CD4-positive, alpha-beta memory T cell (primary cell): ENCODE results near the gene CKB. TPM values are rescaled to one million over a fixed set of nuclear protein-coding genes. Genes with fewer than 3 reads are reported as not detected.

Source experiments
- CTCF ChIA-PET: fragments of 350-600 bp; sonication (Branson Sonifier 250); formaldehyde crosslinking; loops from one replicate; lab custom pipeline; 2021; ENCODE audit warnings: inconsistent platforms; ENCODE audit not compliant: partially characterized antibody; lab: Charles Lee
- POLR2A ChIA-PET: fragments of 350-600 bp; sonication (Branson Sonifier 250); formaldehyde crosslinking; loops from one replicate; lab custom pipeline; 2021; ENCODE audit not compliant: partially characterized antibody; lab: Charles Lee
- DNase-seq, 5 donors: peaks; one replicate each; pipeline versions ENCODE4 v3.0.0 to v3.0.0-alpha.2; 2020 to 2022; ENCODE audit warnings: mixed read lengths in 1 of 5
- H3K27ac ChIP-seq: one replicate; pipeline ENCODE4 v1.7.0; 2013; ENCODE audit warnings: low read depth, low read length
- H3K27me3 ChIP-seq: 2 replicates; pipeline ENCODE4 v1.7.0; 2013; ENCODE audit warnings: mild to moderate bottlenecking, low read length, moderate library complexity; ENCODE audit not compliant: insufficient read depth
- H3K36me3 ChIP-seq: 2 replicates; pipeline ENCODE4 v1.7.0; 2013; ENCODE audit warnings: mild to moderate bottlenecking, low read length, moderate library complexity; ENCODE audit not compliant: insufficient read depth
- H3K4me1 ChIP-seq: 2 replicates; pipeline ENCODE4 v1.7.0; 2013; ENCODE audit warnings: mild to moderate bottlenecking, low read length, moderate library complexity; ENCODE audit not compliant: insufficient read depth
- H3K4me3 ChIP-seq, 2 donors: one replicate each; pipeline ENCODE4 v1.7.0; 2013; ENCODE audit warnings: low read length in 2 of 2, mild to moderate bottlenecking in 1 of 2
- H3K9me3 ChIP-seq, 2 donors: one replicate each; pipeline ENCODE4 v1.7.0; 2013; ENCODE audit warnings: low read length in 2 of 2, control low read depth in 1 of 2; ENCODE audit not compliant: control insufficient read depth in 1 of 2
- H3K27ac Mint-ChIP-seq, 7 donors: one replicate each; pipeline ENCODE4 v1.8.0; 2020 to 2021; ENCODE audit warnings: mixed read lengths in 7 of 7, mild to moderate bottlenecking in 6 of 7, inconsistent platforms in 3 of 7, moderate library complexity in 3 of 7
- H3K27me3 Mint-ChIP-seq, 2 donors: one replicate each; pipeline ENCODE4 v1.8.0; 2020 to 2021; ENCODE audit warnings: mixed read lengths in 2 of 2
- H3K36me3 Mint-ChIP-seq, 2 donors: one replicate each; pipeline ENCODE4 v1.8.0; 2020 to 2021; ENCODE audit warnings: mixed read lengths in 2 of 2, inconsistent platforms in 1 of 2, mild to moderate bottlenecking in 1 of 2
- H3K4me1 Mint-ChIP-seq, 4 donors: one replicate each; pipeline ENCODE4 v1.8.0; 2020 to 2021; ENCODE audit warnings: mixed read lengths in 4 of 4, mild to moderate bottlenecking in 1 of 4
- H3K4me3 Mint-ChIP-seq, 8 donors: one replicate each; pipeline ENCODE4 v1.8.0; 2020 to 2021; ENCODE audit warnings: mixed read lengths in 8 of 8, mild to moderate bottlenecking in 7 of 8, moderate library complexity in 6 of 8, inconsistent platforms in 3 of 8
- H3K9me3 Mint-ChIP-seq, 8 donors: one replicate each; pipeline ENCODE4 v1.8.0; 2020 to 2021; ENCODE audit warnings: mixed read lengths in 8 of 8, mild to moderate bottlenecking in 5 of 8, inconsistent platforms in 3 of 8, moderate library complexity in 1 of 8
- intact Hi-C: fragments of 100-400 bp; cut with micrococcal nuclease; formaldehyde crosslinking; loops from one replicate; pipeline ENCODE4 v1.15.1; 2023
- polyA plus RNA-seq, 2 donors: library from polyadenylated mRNA; unstranded; fragments of 300-500 nt; fragmentation: Illumina TruSeq; gene quantifications; one replicate each; pipeline ENCODE4 v1.2.3, GENCODE V29; 2021
- total RNA-seq, 2 experiments: library from RNA; stranded (reverse); gene quantifications; one replicate each; pipeline ENCODE4 v1.2.3, GENCODE V29; 2021

CKB gene
- total and polyA plus RNA-seq, 4 experiments from 2014 or later = 2.0 to 3.0 (median 2.5) TPM

DNA sequence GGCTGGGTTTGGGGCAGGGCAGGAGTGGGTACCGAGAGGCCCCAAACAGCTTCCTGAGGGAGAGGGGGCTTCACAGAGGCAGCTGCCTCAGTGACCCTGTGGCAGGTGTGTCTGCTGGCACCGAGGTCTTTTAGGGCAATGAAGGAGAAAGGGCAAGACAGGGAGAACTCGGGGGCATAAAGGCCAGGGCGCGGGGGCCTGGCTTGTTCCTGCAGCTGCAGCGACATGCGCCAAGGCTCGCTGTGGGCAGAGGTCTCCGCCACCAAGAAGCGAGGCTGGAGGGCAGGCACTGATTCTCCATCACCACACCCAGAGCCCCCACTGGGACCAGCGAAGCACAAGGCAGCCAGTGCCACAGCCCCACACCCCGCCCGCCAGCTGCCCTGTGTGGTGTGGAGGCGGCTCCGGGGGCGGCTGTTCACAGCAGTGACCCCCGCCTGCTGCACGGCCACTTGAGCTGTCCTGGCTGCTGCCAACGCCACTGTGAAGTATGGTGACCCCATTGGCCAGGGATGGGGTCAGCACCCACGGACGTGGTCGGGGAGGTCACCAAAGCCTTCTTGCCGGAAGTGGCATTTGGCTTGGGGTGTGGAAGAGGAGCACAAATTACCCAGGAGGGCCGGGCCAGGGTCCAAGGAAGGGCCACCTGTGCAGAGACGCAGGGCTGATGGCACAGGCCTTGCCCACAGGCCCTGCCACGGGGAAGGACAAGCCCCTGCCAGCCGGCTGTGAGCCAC, 23.5 kb upstream of the CKB start:
- Mint-ChIP-seq H3K27ac (no peak overlapping the region), H3K36me3 (no peaks in the 10 kb centered on the region), H3K4me3 (peak overlapping the region in 1 of 8 donors; percentile 23), H3K4me1 (peaks cover 0 to 3% (median 0%) of the 10 kb centered on the region in 4 donors), H3K27me3 (peaks cover 0 to 2% of the 10 kb centered on the region in 2 donors), H3K9me3 (no peaks in the 10 kb centered on the region)
- Histone ChIP-seq H3K9me3 (no peaks in the 10 kb centered on the region), H3K36me3 (no peaks in the 10 kb centered on the region), H3K27me3 (no peaks in the 10 kb centered on the region), H3K4me1 (no peaks in the 10 kb centered on the region), H3K27ac (no peak overlapping the region), H3K4me3 (no peak overlapping the region)
- DNase-seq = no peak
- intact Hi-C loops = loop anchor here (1.0 kb wide), 2 partner anchors 28 to 46 kb away; no protein-coding TSS in a partner anchor
- CTCF ChIA-PET = interaction anchor here (1.2 to 9.0 kb wide), 5 partner anchors 9 to 48 kb away, joined by 3 to 78 read pairs (median 4); partner anchors contain the start of gene CKB
- POLR2A ChIA-PET = interaction anchor here (1.4 to 2.4 kb wide), 2 partner anchors 17 to 47 kb away, joined by 3 to 6 read pairs; partner anchors contain the start of gene TRMT61A

DNA sequence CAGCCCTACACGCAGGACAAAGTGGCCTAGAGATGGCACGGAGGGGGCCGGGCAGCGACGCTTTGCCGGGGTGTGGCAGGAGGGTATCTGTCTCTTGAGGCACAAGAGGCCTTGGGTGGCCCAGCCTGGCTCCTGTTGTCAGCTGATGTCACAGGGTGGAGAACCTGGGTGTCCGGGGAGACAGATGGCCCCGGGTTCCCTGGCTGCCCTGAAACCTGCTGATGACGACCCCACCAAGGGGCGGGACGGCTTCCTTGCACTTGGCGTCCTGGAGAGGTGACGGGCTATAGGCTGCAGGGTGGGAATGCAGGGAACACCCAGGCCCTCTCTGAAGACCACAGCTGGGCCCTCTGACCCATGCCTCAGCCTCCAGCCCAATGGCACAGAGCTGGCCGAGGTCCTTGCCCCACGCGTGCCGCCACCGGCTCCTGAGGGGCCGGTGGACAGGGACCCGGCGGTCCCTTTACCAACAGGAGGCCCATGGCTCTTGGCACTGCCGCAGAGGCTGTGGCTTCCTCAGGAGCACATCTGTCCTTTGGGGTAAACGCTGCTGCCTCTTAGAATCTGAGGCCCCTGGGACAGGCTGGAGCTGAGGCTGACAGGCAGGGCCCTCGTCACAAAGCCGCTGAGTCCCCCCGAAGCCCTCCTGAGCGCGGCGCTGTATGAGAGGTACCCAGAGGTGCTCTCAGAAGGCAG, 22.7 kb upstream of the CKB start:
- intact Hi-C loops = no loop called here
- Mint-ChIP-seq H3K9me3 (no peaks in the 10 kb centered on the region), H3K27me3 (peaks cover 0 to 2% of the 10 kb centered on the region in 2 donors), H3K36me3 (no peaks in the 10 kb centered on the region), H3K27ac (no peak overlapping the region), H3K4me1 (peaks cover 0 to 3% (median 0%) of the 10 kb centered on the region in 4 donors), H3K4me3 (no peak overlapping the region)
- Histone ChIP-seq H3K27me3 (no peaks in the 10 kb centered on the region), H3K4me3 (no peak overlapping the region), H3K36me3 (no peaks in the 10 kb centered on the region), H3K27ac (no peak overlapping the region), H3K4me1 (no peaks in the 10 kb centered on the region), H3K9me3 (no peaks in the 10 kb centered on the region)
- ChIA-PET CTCF (interaction anchor here (1.2 to 9.0 kb wide), 3 partner anchors 14 to 47 kb away, joined by 3 to 78 read pairs (median 10); partner anchors contain the start of gene CKB), POLR2A (no interaction called here)
- no peak for DNase-seq

DNA sequence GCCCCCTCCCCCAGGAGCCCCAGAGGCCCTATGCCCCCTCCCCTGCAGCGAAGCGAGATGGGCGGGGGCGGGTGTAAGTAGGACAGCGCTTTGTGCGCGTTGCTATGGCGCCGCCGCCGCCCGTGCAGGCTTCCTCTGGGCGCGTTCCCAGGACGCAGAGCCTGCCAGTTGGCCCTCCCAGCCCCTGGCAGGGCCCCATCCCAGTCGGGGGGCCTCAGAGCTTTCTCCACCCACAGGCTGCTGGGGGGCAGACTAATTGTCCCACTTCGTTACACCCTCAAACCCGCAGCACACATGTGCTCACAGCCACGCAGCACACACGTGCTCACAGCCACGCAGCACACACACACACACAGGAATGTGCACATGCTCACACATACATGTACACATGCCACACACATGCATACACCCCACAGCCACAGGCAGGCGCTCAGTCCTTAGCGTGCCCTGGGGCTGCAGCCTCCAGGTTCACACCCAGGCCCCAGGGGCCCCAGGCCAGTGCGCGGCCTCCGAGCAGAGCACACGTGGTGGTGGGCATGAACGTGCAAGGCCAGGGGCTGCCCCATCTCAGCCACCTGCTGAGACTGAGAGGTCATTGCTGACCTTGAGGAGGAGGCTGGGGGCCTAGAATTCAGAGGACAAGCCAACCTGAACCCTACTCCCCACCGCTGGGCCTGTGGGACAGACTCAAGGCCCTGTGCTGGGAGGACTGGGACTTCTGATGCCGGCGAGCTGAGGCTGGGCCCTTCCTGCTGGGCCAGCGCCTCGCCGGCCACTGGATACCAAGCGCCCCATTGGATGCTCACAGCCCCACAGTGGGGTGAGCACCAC, 22.0 kb upstream of the CKB start:
- H3K4me3 ChIP-seq = no peak overlapping the region
- intact Hi-C loops = no loop called here
- ChIA-PET CTCF (interaction anchor here (3.1 to 9.0 kb wide), 2 partner anchors 26 to 46 kb away, joined by 10 to 78 read pairs; partner anchors contain the start of gene CKB), POLR2A (no interaction called here)
- no peaks in the 10 kb centered on the region for H3K4me1 ChIP-seq
- peaks cover 0 to 3% (median 0%) of the 10 kb centered on the region in 4 donors for H3K4me1 Mint-ChIP-seq
- H3K27ac ChIP-seq = no peak overlapping the region
- H3K36me3 ChIP-seq = no peaks in the 10 kb centered on the region
- H3K4me3 Mint-ChIP-seq = peak overlapping the region in 1 of 8 donors; percentile 41
- H3K27me3 Mint-ChIP-seq = peaks cover 0 to 2% of the 10 kb centered on the region in 2 donors
- no peaks in the 10 kb centered on the region for H3K9me3 ChIP-seq
- H3K27ac Mint-ChIP-seq = no peak overlapping the region
- no peaks in the 10 kb centered on the region for H3K9me3 Mint-ChIP-seq
- no peaks in the 10 kb centered on the region for H3K27me3 ChIP-seq
- DNase-seq = no peak
- H3K36me3 Mint-ChIP-seq = no peaks in the 10 kb centered on the region

DNA sequence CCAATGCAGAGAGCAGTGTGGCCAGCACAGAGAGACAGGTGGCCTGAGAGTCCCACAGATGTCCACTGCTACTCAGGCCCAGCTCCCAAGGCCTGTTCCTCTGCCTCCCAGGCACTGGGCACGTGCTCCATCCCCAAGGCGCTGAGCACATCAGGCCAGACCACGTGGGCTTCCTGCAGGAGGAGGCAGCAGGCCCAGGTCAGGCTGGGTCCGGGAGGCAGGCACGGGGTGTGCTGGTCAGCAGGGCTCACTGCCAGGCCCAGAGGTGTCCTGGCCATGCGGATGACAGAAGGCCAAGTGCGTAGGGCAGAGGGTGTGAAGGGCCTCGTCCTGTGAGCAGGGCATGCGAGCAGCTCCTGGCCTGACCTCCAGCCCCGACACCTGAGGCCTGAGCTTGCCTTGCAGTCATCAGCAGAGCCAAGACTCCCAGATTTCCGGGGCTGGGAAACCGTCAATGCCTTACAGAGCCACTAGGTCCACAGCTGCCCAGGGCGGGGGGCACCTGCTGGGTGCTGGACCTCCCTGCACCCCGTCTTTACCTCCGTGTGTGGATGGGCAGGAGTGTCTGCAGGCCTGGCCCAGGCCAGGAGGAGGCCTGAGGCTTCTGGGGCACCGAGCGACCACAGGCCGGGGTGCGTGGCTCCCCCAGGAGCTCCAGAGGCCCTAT, 21.2 kb upstream of the CKB start:
- Histone ChIP-seq H3K27ac (no peak overlapping the region), H3K36me3 (no peaks in the 10 kb centered on the region), H3K4me3 (no peak overlapping the region), H3K9me3 (no peaks in the 10 kb centered on the region), H3K4me1 (no peaks in the 10 kb centered on the region), H3K27me3 (no peaks in the 10 kb centered on the region)
- Mint-ChIP-seq H3K9me3 (no peaks in the 10 kb centered on the region), H3K36me3 (no peaks in the 10 kb centered on the region), H3K27ac (no peak overlapping the region), H3K4me1 (peaks cover 0 to 3% (median under 1%) of the 10 kb centered on the region in 4 donors), H3K27me3 (peaks cover 0 to 2% of the 10 kb centered on the region in 2 donors), H3K4me3 (no peak overlapping the region)
- intact Hi-C loops = no loop called here
- no peak for DNase-seq
- CTCF ChIA-PET = interaction anchor here (9.0 kb wide), 1 partner anchor 25 kb away, joined by 78 read pairs; the partner anchor contains the start of gene CKB
- POLR2A ChIA-PET = no interaction called here

DNA sequence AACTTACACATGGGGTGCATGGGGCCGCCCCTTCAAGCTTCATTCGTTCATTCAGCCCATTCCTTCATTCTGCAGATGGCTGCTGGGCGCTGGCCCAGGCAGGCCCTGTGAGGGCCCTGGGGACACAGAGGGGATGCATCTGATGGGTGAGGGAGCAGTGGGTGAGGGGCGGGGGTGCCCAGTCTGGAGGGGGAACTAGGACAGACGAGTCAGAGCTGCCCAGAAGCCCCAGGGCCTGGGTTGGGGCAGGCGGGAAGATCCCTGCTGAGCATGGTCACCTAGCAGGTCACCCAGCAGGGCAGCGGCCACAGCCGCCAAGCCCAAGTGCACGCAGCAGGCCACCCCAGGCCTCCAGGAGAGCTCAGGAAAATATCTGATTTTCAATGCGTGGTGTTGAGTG, 20.5 kb upstream of the CKB start:
- Histone ChIP-seq H3K9me3 (no peaks in the 10 kb centered on the region), H3K27me3 (no peaks in the 10 kb centered on the region), H3K36me3 (no peaks in the 10 kb centered on the region), H3K27ac (no peak overlapping the region), H3K4me1 (no peaks in the 10 kb centered on the region), H3K4me3 (no peak overlapping the region)
- ChIA-PET CTCF (interaction anchor here (9.0 kb wide), 1 partner anchor 24 kb away, joined by 78 read pairs; the partner anchor contains the start of gene CKB), POLR2A (no interaction called here)
- H3K9me3 Mint-ChIP-seq = no peaks in the 10 kb centered on the region
- no peak for DNase-seq
- intact Hi-C loops = no loop called here
- H3K27me3 Mint-ChIP-seq = peaks cover 0 to 2% of the 10 kb centered on the region in 2 donors
- H3K36me3 Mint-ChIP-seq = no peaks in the 10 kb centered on the region
- no peak overlapping the region for H3K27ac Mint-ChIP-seq
- H3K4me1 Mint-ChIP-seq = peaks cover 0 to 3% (median under 1%) of the 10 kb centered on the region in 4 donors
- H3K4me3 Mint-ChIP-seq = no peak overlapping the region

DNA sequence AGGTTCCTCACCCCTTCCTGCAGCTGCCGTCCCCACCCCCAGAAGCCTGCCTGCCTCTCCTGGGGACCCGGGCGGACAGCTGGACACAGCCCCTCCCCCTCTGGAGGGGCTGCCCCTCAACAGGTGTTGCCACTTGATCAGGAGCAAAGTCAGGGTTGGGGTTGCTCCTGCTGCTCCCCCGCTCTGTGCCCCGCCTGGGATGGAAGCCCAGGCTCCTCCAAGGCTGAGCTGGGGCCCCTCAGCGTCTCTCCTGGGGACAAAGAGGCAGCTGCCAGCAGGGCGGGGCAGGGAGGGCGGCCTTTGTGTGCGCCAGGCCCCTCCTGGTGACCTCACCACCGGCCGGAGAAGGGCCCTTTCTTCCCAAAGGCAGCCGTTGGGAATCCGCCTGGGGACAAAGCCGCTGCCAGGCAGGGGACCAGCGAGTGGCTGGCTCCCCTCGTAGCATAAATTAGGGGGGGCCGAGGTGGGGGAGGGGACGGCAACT, 20.0 kb upstream of the CKB start:
- POLR2A ChIA-PET = no interaction called here
- CTCF ChIA-PET = interaction anchor here (9.0 kb wide), 1 partner anchor 24 kb away, joined by 78 read pairs; the partner anchor contains the start of gene CKB
- H3K4me3 ChIP-seq = no peak overlapping the region

More for the DNA sequence above, 20.0 kb upstream of the CKB start:
- intact Hi-C loops = no loop called here
- no peaks in the 10 kb centered on the region for H3K36me3 ChIP-seq
- DNase-seq = no peak
- Mint-ChIP-seq H3K27me3 (peaks cover 0 to 2% of the 10 kb centered on the region in 2 donors), H3K27ac (no peak overlapping the region), H3K4me3 (no peak overlapping the region), H3K4me1 (peaks cover 0 to 3% (median under 1%) of the 10 kb centered on the region in 4 donors), H3K36me3 (no peaks in the 10 kb centered on the region), H3K9me3 (no peaks in the 10 kb centered on the region)
- H3K27ac ChIP-seq = no peak overlapping the region
- no peaks in the 10 kb centered on the region for H3K27me3 ChIP-seq
- no peaks in the 10 kb centered on the region for H3K4me1 ChIP-seq
- no peaks in the 10 kb centered on the region for H3K9me3 ChIP-seq
